K562 (cell line): Measurements from ENCODE around the gene PRRT2. TPM values are rescaled to one million over a fixed set of nuclear protein-coding genes. Genes with fewer than 3 reads are reported as not detected.
A peak's percentile ranks its signal among the peaks of the same experiment; 100 is the strongest.

Experiments used
- CCNT2 ChIP-seq: IDR thresholded peaks from 2 replicates; pipeline ENCODE4 v1.6.1; 2011; ENCODE audit warnings: borderline replicate concordance, low read depth, mild to moderate bottlenecking, moderate library complexity, mixed read lengths, low read length; ENCODE audit not compliant: insufficient read length; ENCODE audit errors: extremely low read depth
- CHD2 ChIP-seq: IDR thresholded peaks from 2 replicates; pipeline ENCODE4 v1.6.1; 2011; ENCODE audit warnings: low read depth, low read length
- ETS2 ChIP-seq: IDR thresholded peaks from 2 replicates; pipeline ENCODE4 v1.6.1; 2016; ENCODE audit warnings: borderline replicate concordance, missing genetic modification characterization, mild to moderate bottlenecking, moderate library complexity, missing compliant biosample characterization; ENCODE audit not compliant: poor library complexity, severe bottlenecking
- JUND ChIP-seq, 2 experiments: IDR thresholded peaks; 2 replicates in 1 of 2; 3 replicates in 1 of 2; pipeline ENCODE4 v1.6.1; 2011; ENCODE audit warnings: borderline replicate concordance in 2 of 2, low read depth in 2 of 2, low read length in 2 of 2, improper control_type of control experiment in 1 of 2, missing biosample characterization in 1 of 2, missing genetic modification characterization in 1 of 2, missing genetic modification reagents in 1 of 2
- MAX ChIP-seq: sonication (generic); formaldehyde crosslinking; IDR thresholded peaks from 2 replicates; pipeline ENCODE4 v1.9.0; 2022; ENCODE audit warnings: mild to moderate bottlenecking, missing genetic modification reagents
- NR1H2 ChIP-seq: sonication (generic); formaldehyde crosslinking; IDR thresholded peaks from 2 replicates; pipeline ENCODE4 v1.4.0; 2020; ENCODE audit warnings: mild to moderate bottlenecking, missing genetic modification reagents
- SMAD1 ChIP-seq: fragments of 150-350 bp; IDR thresholded peaks from 2 replicates; pipeline ENCODE4 v1.6.1; 2014; ENCODE audit warnings: low read length, low read depth; ENCODE audit not compliant: partially characterized antibody
- SP1 ChIP-seq: sonication (generic); formaldehyde crosslinking; IDR thresholded peaks from 2 replicates; pipeline ENCODE4 v1.8.1; 2022; ENCODE audit warnings: mild to moderate bottlenecking, missing genetic modification reagents
- TAF1 ChIP-seq: IDR thresholded peaks from 2 replicates; pipeline ENCODE4 v1.6.1; 2011; ENCODE audit warnings: mild to moderate bottlenecking, low read length, moderate library complexity; ENCODE audit not compliant: insufficient read depth, control insufficient read depth, severe bottlenecking; ENCODE audit errors: extremely low read depth
- VEZF1 ChIP-seq: fragments of 200-800 bp; sonication (Bioruptor generic); IDR thresholded peaks from 2 replicates; pipeline ENCODE4 v1.6.1; 2017; ENCODE audit warnings: missing genetic modification characterization, missing compliant biosample characterization
- WHSC1 ChIP-seq: IDR thresholded peaks from one replicate; pipeline ENCODE4 v1.6.1; 2012; ENCODE audit warnings: low read length, control low read depth, inconsistent platforms
- ZNF12 ChIP-seq: sonication (generic); formaldehyde crosslinking; IDR thresholded peaks from 2 replicates; pipeline ENCODE4 v1.4.0; 2020; ENCODE audit warnings: mild to moderate bottlenecking, missing genetic modification reagents
- ZNF717 ChIP-seq: fragments of 250-450 bp; sonication (Bioruptor Pico); IDR thresholded peaks from 2 replicates; pipeline ENCODE4 v1.5.0; 2021
- polyA plus RNA-seq, 8 experiments: library from polyadenylated mRNA; depleted of rRNA in 4 of 8; stranded (reverse) in 5 of 8; unstranded in 3 of 8; fragments of >200 nt; fragmentation: Nextera tagmentation in 2 of 8; fragmentation: Illumina TruSeq in 1 of 8; extraction: Ambion mirVana in 2 of 8; extraction: Trizol in 1 of 8; gene quantifications; 2 replicates each; pipeline versions ENCODE4 v1.2.1 to v1.2.3, GENCODE V29; 2011 to 2014; ENCODE audit warnings: inconsistent platforms in 1 of 8, missing spikeins in 1 of 8
- total RNA-seq, 7 experiments: library from RNA; depleted of rRNA in 6 of 7; stranded (reverse); fragments of >200 nt in 6 of 7; fragmentation: Illumina TruSeq in 2 of 7; extraction: Trizol in 2 of 7; gene quantifications; 2 replicates each; pipeline versions ENCODE4 v1.2.1 to v1.2.3, GENCODE V29; 2011 to 2021; ENCODE audit warnings: low replicate concordance in 1 of 7
- TF ChIP-seq, protein P1 (sequence below), 3 experiments: IDR thresholded peaks in 2 of 3; conservative IDR thresholded peaks in 1 of 3; 2 replicates each; pipeline ENCODE4 v1.5.1; 2011 to 2012; ENCODE audit warnings: low read length in 3 of 3, mild to moderate bottlenecking in 3 of 3, control low read depth in 2 of 3, improper control_type of control experiment in 1 of 3, inconsistent platforms in 1 of 3, low read depth in 1 of 3, mixed read lengths in 1 of 3, moderate library complexity in 1 of 3; ENCODE audit not compliant: insufficient read depth in 2 of 3
- TF ChIP-seq, protein P2 (sequence below): fragments of 250-450 bp; sonication (Bioruptor Pico); IDR thresholded peaks from 2 replicates; pipeline ENCODE4 v1.5.1; 2021; ENCODE audit warnings: mild to moderate bottlenecking
- TF ChIP-seq, protein P3 (sequence below): fragments of 450-650 bp; IDR thresholded peaks from 2 replicates; pipeline ENCODE4 v1.7.1; 2018; ENCODE audit warnings: mild to moderate bottlenecking, low read depth; ENCODE audit not compliant: partially characterized antibody

The PRRT2 gene
- total and polyA plus RNA-seq, 9 of the 15 experiments (the other 6 are each of a cell fraction or from before 2014, with no cell fraction given) = 0.11 to 1.0 (median 0.42) TPM; not detected in 2

GRCh38 chr16:29815793-29816693 is 4.0 kb downstream of the PRRT2 start, which contains the start of gene PAGR1 (continued):
- TF ChIP-seq ZNF717 (CRISPR knock-in tag) = no peak
- TF ChIP-seq SP1 (CRISPR knock-in tag) = peak; percentile 93; the same call in 1 of the 2 replicates
- peak; percentile 79 for TF ChIP-seq TAF1
- TF ChIP-seq JUND (IDR thresholded peaks at IDR 0.05; ENCODE audit: borderline replicate concordance, low read depth, low read length) = peak; percentile 33; the same call in 1 of the 2 replicates
- TF ChIP-seq JUND (tag; IDR thresholded peaks at IDR 0.05; ENCODE audit: borderline replicate concordance, low read depth, low read length) = peak; percentile 26; the same call in 1 of the 3 replicates
- TF ChIP-seq, protein P1, sequence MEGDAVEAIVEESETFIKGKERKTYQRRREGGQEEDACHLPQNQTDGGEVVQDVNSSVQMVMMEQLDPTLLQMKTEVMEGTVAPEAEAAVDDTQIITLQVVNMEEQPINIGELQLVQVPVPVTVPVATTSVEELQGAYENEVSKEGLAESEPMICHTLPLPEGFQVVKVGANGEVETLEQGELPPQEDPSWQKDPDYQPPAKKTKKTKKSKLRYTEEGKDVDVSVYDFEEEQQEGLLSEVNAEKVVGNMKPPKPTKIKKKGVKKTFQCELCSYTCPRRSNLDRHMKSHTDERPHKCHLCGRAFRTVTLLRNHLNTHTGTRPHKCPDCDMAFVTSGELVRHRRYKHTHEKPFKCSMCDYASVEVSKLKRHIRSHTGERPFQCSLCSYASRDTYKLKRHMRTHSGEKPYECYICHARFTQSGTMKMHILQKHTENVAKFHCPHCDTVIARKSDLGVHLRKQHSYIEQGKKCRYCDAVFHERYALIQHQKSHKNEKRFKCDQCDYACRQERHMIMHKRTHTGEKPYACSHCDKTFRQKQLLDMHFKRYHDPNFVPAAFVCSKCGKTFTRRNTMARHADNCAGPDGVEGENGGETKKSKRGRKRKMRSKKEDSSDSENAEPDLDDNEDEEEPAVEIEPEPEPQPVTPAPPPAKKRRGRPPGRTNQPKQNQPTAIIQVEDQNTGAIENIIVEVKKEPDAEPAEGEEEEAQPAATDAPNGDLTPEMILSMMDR (IDR thresholded peaks at IDR 0.05 in 2 of 3, conservative IDR thresholded peaks at IDR 0.05 in 1 of 3; ENCODE audit: insufficient read depth in 2 of 3, low read depth in 1 of 3, low read length in 3 of 3) = peak; percentile 87 to 93 (median 90)
- TF ChIP-seq, protein P2, sequence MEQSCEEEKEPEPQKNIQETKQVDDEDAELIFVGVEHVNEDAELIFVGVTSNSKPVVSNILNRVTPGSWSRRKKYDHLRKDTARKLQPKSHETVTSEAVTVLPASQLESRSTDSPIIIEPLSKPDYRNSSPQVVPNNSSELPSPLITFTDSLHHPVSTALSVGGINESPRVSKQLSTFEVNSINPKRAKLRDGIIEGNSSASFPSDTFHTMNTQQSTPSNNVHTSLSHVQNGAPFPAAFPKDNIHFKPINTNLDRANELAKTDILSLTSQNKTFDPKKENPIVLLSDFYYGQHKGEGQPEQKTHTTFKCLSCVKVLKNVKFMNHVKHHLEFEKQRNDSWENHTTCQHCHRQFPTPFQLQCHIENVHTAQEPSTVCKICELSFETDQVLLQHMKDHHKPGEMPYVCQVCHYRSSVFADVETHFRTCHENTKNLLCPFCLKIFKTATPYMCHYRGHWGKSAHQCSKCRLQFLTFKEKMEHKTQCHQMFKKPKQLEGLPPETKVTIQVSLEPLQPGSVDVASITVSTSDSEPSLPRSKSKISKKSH (CRISPR knock-in tag) = no peak
- TF ChIP-seq SMAD1 = peak; percentile 57
- TF ChIP-seq CHD2 = peak; percentile 12; the same call in 1 of the 2 replicates
- peak; percentile 96 for TF ChIP-seq MAX (CRISPR knock-in tag)
- TF ChIP-seq ETS2 = no peak
- TF ChIP-seq NR1H2 = peak; percentile 76; the same call in 1 of the 2 replicates
- TF ChIP-seq VEZF1 (CRISPR knock-in tag) = peak; percentile 64
- no peak for TF ChIP-seq WHSC1
- TF ChIP-seq CCNT2 = no peak
- TF ChIP-seq, protein P3, sequence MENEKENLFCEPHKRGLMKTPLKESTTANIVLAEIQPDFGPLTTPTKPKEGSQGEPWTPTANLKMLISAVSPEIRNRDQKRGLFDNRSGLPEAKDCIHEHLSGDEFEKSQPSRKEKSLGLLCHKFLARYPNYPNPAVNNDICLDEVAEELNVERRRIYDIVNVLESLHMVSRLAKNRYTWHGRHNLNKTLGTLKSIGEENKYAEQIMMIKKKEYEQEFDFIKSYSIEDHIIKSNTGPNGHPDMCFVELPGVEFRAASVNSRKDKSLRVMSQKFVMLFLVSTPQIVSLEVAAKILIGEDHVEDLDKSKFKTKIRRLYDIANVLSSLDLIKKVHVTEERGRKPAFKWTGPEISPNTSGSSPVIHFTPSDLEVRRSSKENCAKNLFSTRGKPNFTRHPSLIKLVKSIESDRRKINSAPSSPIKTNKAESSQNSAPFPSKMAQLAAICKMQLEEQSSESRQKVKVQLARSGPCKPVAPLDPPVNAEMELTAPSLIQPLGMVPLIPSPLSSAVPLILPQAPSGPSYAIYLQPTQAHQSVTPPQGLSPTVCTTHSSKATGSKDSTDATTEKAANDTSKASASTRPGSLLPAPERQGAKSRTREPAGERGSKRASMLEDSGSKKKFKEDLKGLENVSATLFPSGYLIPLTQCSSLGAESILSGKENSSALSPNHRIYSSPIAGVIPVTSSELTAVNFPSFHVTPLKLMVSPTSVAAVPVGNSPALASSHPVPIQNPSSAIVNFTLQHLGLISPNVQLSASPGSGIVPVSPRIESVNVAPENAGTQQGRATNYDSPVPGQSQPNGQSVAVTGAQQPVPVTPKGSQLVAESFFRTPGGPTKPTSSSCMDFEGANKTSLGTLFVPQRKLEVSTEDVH = peak; percentile 65
- TF ChIP-seq ZNF12 (CRISPR knock-in tag) = no peak
